HT1080 (cell line): ENCODE measurements around the gene CRACR2A. TPM values are rescaled to one million over a fixed set of nuclear protein-coding genes. Genes with fewer than 3 reads are reported as not detected.

Experiments
- DNase-seq: peaks from one replicate; pipeline ENCODE4 v3.0.0-alpha.2; 2015; ENCODE audit warnings: low read depth
- total RNA-seq: library from RNA; depleted of rRNA; stranded (reverse); fragments of >200 nt; shearing (Covaris generic); gene quantifications from 2 replicates; pipeline ENCODE4 v1.2.3, GENCODE V29; 2014

Gene CRACR2A
- total RNA-seq, 1 experiment from 2014 or later, result 29.8 TPM

DNA sequence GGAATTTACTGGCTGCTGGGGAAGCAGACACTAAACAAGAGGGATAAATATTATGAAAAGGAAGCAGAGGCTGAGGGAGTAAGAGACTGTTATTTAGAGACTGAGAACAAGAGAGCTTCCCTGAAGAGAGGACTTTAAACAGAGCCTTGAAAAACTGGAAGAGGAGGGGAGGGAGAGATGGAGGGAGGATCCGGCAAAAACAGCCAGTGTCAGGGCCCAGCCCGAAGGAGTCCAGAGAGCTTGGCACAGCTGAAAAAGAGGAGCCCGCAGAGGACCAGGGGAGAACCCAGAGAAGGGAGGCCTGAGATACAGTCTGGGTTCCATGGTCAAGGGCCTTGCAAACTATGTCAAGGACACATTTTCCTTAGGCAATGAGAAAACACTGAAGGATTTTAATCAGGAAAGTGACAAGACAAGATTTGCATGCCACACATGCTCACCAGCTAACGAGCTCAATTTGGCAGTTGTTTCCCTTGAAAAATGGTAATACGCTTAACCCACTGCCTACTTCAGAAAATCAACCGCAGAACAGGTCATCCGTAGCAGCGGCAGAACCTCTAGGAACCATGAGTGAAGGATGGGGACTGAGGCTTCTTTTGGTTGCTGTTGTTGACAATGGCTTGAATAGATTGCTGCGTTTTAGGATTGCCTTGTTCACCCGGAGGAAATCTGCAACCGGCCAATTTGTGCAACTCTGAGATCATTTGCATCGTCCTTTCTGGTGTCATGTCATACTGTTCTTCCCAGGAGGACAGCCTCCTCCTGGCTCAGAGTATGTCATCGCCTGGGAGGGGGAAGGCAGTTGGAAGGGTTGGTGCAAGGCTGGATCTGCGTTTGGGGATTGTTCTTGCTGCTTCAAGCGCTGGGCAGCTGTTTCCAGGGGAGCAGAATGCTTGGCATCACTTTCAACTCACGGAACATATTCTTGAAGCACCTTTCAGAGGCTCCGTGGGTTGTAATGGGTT lies 153.7 kb downstream of the CRACR2A start:
- DNase-seq, result no peak

GRCh38 chr12:3597526-3598210 lies 155.2 kb downstream of the CRACR2A start:
- DNase-seq, result no peak

DNA sequence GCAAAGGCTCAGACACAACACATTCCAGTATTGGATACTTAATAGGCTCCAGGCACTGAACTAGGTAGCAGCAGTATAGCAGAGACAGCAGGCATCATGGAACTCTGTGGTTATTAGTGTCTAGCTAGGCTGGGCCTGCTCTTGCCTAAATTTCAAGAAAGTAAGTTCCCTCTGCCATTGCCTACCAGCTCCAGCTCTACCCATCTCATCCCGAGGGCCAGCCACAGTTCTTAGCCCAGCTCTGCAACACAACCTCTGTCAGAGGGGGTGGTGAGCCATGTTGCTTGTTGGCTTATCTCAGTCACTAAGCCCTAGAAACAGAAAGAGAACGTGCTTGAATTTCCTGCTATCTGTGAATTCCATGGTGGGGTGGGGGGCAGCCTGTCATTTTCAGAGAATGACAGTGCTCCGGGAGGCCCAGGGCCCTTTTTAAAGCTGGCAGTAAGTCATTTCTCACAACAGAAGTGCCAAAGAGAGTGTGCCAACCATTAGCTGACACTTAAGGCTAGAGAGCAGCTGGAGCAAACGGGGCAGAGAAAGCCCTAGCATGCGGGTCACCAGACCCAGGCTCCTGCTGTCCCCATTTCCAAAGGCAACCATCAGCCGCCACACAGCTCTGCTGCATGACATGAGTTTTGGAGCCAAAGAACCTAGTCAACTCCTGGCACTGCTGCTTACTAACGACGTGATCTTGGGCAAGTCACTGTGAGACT lies 156.1 kb downstream of the CRACR2A start:
- no peak for DNase-seq

DNA sequence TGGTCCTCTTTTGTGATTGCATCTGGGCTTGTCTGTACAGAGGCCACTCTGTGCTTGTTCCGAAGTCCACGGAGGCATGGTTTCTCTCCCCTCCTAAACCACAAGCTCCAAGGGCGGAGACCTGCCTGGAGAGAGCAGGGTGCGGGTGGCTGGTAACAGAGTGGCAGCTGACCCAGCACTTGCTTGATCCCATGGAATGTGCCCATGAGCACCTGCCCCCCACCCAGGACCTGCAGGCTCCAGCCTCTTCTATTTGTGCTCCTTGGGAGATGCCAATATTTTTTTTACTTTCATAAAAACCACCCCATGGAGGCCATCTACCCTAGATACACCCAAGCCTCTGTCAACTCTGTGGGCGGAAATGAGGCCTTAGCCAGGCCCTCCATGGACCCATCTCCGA lies 157.2 kb downstream of the CRACR2A start:
- DNase-seq, result no peak

GRCh38 chr12:3594966-3595365 lies 157.9 kb downstream of the CRACR2A start:
- no peak for DNase-seq

DNA sequence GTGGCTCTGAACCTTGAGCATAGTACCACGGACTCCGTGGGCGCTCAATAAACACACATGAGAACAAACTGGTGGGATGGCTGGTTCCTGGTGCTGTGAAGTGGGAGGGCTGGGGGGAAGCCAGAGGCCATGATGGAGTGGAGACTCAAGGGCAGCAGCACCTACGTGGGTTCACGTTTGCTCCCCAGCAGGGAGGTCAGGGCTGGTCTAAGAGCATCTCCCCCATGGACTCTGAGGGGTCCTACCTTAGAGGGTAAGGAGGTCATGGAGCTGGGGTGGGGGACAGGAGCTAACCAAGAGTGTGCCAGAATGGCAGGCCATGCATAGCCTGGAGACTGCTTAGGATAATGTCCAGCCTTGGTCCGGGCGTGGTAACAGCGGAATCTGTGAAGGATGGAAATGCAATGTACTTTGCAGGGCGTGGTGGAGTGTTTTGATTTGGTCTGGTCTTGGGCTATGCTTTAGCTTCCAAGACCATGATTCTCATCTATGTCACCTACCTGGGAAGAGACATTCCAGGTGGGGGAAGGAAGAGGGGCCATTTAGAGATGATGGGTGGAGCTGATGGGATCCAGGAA lies 158.9 kb downstream of the CRACR2A start:
- no peak for DNase-seq

GRCh38 chr12:3592856-3593625 lies 159.9 kb downstream of the CRACR2A start:
- no peak for DNase-seq

DNA sequence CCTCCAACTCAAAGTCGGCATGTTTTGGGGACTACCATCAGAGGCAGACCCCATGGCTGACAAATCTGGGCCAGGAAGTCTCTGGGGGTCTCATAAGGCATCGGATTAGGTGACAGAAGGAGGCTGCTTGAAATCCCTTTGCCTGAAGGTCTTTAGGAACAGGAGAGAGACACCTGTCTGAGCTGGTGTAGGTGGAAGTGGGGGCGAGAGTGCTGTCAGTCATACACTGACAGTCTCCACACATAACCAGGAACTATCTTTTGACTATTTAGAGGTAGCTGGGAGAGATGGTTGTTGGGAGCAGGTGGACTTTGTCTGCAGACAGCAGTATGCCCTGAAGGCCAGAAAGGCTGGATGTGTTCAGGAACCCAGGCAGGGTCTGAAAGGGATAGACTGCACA lies 163.2 kb downstream of the CRACR2A start:
- no peak for DNase-seq

GRCh38 chr12:3587402-3588013 lies 165.4 kb downstream of the CRACR2A start:
- DNase-seq, result no peak

GRCh38 chr12:3583656-3584334 lies 169.1 kb downstream of the CRACR2A start:
- no peak for DNase-seq

DNA sequence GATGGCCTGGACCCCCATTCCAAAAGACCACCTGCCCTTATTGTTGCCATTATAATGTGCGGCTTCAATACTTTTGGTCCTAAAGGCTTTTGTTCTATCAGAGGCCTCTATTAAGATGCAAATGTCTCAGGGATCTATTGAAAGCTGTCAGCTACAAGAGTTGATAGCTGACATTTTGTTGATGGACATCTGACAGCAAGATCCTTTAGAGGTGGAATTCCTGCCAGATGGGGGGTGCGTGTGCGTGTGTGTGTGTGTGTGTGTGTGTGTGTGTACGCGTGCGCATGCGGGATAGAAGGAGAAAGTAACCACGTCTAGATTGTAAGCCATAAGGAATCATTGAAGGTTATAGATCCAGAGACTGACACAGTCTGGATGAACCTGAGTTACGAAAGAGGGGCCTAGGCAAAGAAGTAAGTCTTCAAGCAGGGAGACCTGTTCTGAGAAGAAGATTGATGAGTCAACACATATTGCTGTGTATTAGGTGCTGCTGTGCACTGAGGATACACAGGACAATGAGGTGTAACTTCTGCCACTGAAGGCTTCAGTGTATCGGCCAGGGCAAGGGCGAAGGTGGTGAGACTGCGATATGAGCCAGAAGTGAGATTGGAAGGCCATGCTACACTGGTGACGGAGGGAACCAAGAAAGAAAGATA lies 172.7 kb downstream of the CRACR2A start:
- no peak for DNase-seq

GRCh38 chr12:3579446-3580093 lies 173.3 kb downstream of the CRACR2A start:
- DNase-seq, result no peak

DNA sequence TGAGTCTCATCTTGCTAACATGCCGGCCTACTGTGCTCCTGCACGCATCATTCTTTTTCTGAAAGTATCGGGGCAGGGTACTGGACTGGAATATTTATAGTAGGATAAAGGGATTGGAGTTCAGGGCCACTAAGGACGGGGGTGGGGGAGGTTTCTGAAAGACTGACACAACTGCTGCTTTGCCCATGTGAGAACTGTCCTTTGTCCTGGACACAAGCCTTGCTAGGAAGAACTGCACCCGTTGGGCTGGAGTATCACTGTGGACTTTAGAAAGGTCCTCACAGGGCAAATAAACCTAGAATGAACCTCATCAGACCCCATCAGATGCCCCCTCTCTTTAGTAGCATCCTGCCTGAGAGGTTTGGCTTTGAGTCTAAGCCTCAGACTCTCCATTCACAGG lies 174.4 kb downstream of the CRACR2A start:
- DNase-seq, result no peak

GRCh38 chr12:3576891-3577290 lies 176.0 kb downstream of the CRACR2A start:
- no peak for DNase-seq

- no peak for DNase-seq
These were observed 177.9 kb downstream of the CRACR2A start for GRCh38 chr12:3574986-3575385.

DNA sequence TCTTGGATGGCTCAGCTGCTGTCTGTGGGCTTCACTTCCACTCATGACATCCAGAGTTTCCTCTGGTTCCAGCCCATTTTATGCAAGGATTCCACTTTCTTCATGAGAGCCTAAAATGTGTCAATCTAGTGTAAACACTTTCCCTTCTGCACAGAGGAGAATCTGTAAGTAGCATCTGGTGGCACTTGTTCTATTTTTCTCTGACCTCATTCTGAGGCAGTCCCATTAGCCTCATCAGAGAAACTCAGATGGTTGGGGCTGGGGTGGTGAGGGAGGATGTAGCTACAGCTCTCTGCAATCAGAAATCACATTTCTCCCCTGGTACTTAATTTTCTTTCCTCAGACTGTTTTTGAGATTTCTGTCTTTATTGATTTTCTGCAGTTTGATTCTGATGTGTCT lies 180.3 kb downstream of the CRACR2A start:
- DNase-seq, result no peak

DNA sequence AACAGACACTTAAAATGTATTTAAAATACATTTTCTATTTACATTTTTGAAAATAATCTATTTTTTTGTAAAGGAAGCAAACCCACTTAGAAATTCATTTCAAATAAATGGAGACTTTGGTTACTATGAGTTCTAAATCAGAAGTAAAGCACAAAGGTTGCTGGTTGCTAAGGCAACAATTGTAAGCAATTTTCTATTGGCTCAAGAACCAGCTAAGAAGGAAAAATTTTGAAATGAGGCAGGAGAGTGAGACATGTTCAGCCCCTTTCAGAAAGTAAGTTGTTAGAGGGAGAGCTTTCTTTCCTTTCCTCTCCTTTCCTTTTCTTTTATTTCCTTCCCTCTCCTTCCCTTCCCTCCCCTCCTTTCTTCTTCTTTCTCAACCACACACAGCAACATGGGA lies 181.2 kb downstream of the CRACR2A start:
- no peak for DNase-seq

- no peak for DNase-seq
These were observed 181.6 kb downstream of the CRACR2A start for GRCh38 chr12:3571323-3571722.

GRCh38 chr12:3568695-3569094 lies 184.2 kb downstream of the CRACR2A start:
- DNase-seq, result no peak
